C4-2B (cell line): ENCODE data around the gene ERCC5.

Experiments used
- H3K27ac ChIP-seq: fragments of 450-650 bp; 2 replicates; pipeline ENCODE4 v1.5.1; 2017
- ZFX ChIP-seq: fragments of 450-650 bp; IDR thresholded peaks from 2 replicates; pipeline ENCODE4 v1.6.1; 2017
- TF ChIP-seq, protein P1 (sequence below): fragments of 450-650 bp; conservative IDR thresholded peaks from 2 replicates; pipeline ENCODE4 v1.5.1; 2017; ENCODE audit warnings: mild to moderate bottlenecking

The ERCC5 gene

DNA sequence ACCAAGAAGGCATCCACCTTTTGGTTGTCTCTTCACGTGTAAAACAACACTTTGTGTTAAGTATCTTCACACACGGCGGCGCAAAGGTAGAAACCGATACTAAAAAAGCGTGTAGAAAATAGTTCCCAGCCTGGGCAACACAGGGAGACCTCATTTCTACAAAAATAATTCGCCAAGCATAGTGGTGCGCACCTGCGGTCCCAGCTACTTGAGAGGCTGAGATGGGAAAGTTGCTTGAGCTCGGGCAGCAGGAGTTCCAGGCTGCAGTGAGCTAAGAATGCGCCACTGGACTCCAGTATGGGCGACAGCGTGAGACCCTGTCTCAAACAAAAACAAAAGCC is 573 bp upstream of the ERCC5 start:
- H3K27ac ChIP-seq = peak overlapping the region; percentile 89
- TF ChIP-seq, protein P1, sequence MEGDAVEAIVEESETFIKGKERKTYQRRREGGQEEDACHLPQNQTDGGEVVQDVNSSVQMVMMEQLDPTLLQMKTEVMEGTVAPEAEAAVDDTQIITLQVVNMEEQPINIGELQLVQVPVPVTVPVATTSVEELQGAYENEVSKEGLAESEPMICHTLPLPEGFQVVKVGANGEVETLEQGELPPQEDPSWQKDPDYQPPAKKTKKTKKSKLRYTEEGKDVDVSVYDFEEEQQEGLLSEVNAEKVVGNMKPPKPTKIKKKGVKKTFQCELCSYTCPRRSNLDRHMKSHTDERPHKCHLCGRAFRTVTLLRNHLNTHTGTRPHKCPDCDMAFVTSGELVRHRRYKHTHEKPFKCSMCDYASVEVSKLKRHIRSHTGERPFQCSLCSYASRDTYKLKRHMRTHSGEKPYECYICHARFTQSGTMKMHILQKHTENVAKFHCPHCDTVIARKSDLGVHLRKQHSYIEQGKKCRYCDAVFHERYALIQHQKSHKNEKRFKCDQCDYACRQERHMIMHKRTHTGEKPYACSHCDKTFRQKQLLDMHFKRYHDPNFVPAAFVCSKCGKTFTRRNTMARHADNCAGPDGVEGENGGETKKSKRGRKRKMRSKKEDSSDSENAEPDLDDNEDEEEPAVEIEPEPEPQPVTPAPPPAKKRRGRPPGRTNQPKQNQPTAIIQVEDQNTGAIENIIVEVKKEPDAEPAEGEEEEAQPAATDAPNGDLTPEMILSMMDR = no peak
- TF ChIP-seq ZFX = no peak

DNA sequence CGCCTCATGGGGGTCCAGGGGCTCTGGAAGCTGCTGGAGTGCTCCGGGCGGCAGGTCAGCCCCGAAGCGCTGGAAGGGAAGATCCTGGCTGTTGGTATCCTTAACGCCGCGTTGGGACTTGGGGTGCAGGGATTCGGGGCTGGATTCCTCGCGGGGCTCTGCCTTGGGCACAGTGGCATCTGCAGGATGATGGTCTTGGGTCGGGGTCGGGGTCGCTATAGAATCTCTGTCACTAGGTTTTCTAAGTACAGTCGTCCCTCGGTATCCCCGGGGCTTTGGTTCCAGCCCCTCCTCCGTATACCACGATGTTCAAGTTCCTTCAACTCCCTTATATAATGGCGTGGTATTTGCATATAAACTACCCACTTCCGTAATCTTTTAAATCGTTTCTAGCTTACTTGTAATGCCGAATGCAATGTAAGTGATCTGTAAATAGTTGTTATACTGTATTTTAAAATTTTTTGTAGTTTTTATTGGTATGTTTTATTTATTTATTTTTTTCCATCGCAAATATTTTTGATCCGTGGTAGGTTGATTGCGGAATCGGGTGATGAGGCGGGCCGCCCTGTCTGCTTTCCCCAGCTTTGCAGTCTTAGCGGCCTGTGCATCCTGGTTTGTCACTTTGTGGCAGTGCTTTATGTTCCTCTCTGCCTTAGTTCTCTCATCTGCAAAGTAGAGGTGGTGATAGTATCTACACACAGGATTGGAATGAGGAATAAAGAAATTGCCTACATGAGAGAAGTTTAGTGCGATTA is 606 bp downstream of the ERCC5 start:
- no peak for TF ChIP-seq ZFX
- TF ChIP-seq, protein P1 = no peak
- H3K27ac ChIP-seq = peak overlapping the region; percentile 89

DNA sequence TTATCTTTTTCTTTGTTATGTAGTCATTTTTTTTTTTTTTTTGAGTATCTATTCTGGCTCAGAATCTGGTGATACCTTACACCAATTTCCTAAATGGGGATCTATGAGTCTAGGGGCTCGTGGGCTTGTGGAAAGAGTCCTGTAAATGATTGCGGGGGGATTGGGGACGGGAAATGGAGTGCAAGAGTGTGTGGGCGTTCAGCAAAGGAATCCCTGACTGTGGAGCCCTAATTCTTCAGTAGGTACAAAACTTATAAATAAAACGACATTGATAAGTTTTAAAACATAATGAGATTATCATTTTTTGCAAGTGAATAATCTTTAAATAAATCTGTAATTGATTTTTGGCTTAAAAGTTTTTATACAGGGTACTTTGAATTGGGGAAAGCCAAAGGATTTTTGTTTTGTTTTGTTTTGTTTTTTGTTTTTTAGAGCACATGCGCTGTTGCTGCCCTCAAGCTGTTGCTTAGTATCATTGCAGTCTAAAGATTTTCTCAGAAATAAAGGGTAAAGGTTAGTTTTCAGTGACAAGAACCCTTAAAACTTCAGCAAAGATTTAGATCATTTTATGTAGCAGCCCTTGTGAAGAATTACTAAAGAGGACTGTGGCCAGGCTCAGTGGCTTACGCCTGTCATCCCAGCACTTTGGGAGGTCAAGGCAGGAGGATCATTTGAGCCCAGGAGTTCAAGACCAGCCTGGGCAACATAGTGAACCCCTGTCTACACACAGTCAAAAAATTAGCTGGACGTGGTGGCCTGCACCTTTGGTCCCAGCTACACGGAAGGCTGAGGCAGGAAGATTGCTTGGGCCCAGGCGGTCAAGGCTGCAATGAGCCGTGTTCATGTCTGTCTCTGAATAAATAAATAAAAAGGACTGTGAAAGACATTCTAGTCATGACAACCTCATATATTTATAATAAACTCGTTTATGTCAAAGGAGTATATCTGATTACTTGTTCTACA is 1.7 kb downstream of the ERCC5 start:
- H3K27ac ChIP-seq = no peak overlapping the region
- TF ChIP-seq, protein P1 = peak; percentile 83
- TF ChIP-seq ZFX = no peak

DNA sequence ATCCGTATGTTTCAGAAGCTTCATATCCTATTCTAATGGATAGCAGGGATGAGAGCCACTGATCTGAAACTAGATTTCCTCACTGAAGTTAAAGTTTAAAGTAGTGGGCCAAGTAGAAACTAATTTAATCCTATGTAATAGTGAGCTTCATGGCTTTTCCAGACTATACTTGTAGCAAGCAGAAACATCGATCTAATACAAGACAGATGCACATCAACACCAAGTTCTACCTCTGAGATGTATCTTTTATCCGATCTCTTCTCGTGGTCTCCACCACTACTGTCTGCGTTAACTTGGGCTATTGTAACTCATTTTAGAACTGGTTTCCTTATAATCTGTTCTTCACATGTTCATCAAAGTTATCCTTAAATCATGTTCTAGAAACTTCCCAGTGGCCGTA is 3.1 kb downstream of the ERCC5 start:
- TF ChIP-seq, protein P1 = no peak
- TF ChIP-seq ZFX = no peak
- H3K27ac ChIP-seq = no peak overlapping the region

DNA sequence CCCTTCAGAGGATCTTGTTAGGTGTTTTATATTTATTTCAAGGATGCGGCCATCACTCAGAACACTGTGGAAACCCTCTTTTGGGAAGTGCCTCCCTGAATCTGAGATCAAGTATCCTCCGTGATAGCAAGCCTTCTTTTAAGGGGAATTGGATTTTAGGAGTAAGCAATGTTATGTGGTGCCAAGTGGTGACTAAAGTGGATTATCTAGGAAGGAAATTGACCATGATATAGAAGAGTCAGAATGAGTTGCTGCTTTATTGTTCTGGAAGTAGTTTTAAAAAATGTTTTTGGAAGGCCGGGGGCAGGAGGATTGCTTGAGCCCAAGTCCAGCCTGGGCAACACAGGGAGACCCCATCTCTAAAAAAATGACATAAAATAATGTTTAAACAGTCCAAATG is 6.7 kb downstream of the ERCC5 start:
- TF ChIP-seq ZFX = no peak
- TF ChIP-seq, protein P1 = no peak
- H3K27ac ChIP-seq = no peak overlapping the region

DNA sequence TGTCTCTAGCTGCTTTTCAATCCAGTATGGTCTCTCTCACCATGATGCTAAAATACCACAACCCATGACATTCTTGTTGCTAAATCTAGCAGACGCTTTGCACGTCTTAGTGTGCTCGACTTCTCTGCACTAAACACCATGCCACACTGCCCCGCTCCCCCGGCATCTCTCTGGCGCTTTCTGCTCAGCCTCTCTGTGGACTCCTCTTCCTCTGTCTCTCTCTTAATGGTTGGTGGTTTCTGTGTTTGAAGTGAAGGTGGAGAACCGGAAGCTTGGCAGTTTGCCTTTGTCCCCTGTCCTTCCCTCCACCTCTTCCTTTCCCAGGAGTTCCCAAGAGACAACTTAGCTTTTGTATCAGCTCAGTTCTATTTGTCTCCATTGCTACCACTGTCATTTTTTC is 8.8 kb downstream of the ERCC5 start:
- TF ChIP-seq, protein P1 = no peak
- TF ChIP-seq ZFX = no peak

DNA sequence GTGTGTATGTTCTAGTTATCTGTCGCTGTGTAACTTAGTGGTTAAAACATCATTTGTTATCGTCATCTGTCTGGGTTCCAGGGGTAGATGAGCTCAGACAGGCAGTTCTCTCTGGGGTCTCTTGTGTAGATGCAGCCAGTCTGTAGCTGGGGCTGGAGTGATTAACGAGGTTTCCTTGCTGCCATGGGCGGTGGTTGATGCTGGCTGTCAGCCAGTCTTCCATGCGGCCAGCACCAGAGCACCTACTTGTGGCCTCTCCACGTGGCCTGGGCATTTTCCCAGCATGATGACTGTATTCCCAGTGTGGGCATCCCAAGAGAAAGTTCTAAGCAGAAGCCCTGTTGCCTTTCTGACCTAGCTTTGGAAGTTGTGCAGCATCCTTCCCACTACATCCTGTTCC is 10.7 kb downstream of the ERCC5 start:
- TF ChIP-seq ZFX = no peak
- H3K27ac ChIP-seq = no peak overlapping the region

More for the DNA sequence above, 8.8 kb downstream of the ERCC5 start:
- H3K27ac ChIP-seq = no peak overlapping the region
